Measurements from ENCODE around the gene ZNHIT2. TPM values are rescaled to one million over a fixed set of nuclear protein-coding genes. Genes with fewer than 3 reads are reported as not detected.

The ZNHIT2 gene
- total and polyA plus RNA-seq, 2 of the 8 experiments (the other 6 are each of a cell fraction or from before 2014, with no cell fraction given): 13.0 to 16.1 TPM

DNA sequence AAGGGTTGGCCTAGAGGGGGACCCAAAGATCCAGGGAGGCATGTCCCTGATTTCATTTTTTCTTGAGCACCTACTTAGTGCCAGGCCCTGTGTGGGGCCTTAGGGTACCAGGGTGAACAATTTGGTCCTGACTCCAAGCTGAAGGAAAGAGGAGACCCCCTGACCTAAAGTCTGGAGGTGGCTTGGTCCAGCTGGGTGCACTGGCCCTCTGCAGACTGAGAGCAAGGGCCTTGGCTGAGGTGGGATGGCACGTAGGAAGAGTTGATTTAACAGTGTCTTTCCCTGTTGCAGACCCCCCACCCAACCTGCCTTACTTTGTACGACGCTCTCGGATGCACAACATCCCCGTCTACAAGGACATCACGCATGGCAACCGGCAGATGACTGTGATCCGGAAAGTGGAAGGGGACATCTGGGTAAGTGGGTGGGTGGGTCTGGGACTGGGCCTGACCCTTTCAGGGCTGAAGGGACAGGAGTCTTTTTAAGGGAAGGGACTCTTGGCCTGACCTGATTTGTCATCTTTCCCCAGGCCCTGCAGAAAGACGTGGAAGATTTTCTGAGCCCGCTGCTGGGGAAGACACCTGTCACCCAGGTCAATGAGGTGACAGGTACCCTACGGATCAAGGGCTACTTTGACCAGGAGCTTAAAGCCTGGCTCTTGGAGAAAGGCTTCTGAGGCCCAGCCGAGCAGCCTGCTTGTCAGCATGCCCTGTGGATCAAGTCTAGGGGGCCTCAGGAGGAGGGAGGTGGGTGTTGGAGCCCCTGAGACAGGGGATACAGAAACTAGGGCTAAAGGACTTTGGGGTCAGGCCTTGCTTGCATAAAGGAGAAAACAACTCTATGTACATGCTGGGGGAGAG lies 7.9 kb upstream of the ZNHIT2 start (continued):
- TF ChIP-seq, protein P1, sequence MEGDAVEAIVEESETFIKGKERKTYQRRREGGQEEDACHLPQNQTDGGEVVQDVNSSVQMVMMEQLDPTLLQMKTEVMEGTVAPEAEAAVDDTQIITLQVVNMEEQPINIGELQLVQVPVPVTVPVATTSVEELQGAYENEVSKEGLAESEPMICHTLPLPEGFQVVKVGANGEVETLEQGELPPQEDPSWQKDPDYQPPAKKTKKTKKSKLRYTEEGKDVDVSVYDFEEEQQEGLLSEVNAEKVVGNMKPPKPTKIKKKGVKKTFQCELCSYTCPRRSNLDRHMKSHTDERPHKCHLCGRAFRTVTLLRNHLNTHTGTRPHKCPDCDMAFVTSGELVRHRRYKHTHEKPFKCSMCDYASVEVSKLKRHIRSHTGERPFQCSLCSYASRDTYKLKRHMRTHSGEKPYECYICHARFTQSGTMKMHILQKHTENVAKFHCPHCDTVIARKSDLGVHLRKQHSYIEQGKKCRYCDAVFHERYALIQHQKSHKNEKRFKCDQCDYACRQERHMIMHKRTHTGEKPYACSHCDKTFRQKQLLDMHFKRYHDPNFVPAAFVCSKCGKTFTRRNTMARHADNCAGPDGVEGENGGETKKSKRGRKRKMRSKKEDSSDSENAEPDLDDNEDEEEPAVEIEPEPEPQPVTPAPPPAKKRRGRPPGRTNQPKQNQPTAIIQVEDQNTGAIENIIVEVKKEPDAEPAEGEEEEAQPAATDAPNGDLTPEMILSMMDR (IDR thresholded peaks at IDR 0.05; ENCODE audit: control extremely low read depth in 1 of 3, insufficient read depth in 1 of 3, low read depth in 1 of 3, low read length in 3 of 3): no peak
- TF ChIP-seq SAP30 (IDR thresholded peaks at IDR 0.05; ENCODE audit: insufficient read depth, insufficient replicate concordance, low read length) (no peak), EP300 (IDR thresholded peaks at IDR 0.05; ENCODE audit: borderline replicate concordance in 1 of 2, low read depth in 2 of 2, low read length in 2 of 2) (no peak), KDM5A (IDR thresholded peaks at IDR 0.05; ENCODE audit: low read length) (no peak), TAF1 (IDR thresholded peaks at IDR 0.05; ENCODE audit: low read depth, low read length) (no peak), EZH2 (IDR thresholded peaks at IDR 0.05; ENCODE audit: low read depth, low read length, severe bottlenecking) (no peak)
